GM12865 (cell line): ENCODE data around the gene SERAC1.

Experiments used
- DNase-seq: peaks from one replicate; pipeline ENCODE4 v3.0.0; 2010; ENCODE audit warnings: low read depth
- H3K4me3 ChIP-seq: 2 replicates; pipeline ENCODE4 v1.5.1; 2011; ENCODE audit warnings: mild to moderate bottlenecking, low read depth, low read length, control low read depth
- TF ChIP-seq, protein P1 (sequence below): IDR thresholded peaks from 2 replicates; pipeline ENCODE4 v1.5.1; 2011; ENCODE audit warnings: low read length, control low read depth, low read depth, inconsistent platforms; ENCODE audit not compliant: insufficient read depth; ENCODE audit errors: missing control alignments

Gene SERAC1

DNA sequence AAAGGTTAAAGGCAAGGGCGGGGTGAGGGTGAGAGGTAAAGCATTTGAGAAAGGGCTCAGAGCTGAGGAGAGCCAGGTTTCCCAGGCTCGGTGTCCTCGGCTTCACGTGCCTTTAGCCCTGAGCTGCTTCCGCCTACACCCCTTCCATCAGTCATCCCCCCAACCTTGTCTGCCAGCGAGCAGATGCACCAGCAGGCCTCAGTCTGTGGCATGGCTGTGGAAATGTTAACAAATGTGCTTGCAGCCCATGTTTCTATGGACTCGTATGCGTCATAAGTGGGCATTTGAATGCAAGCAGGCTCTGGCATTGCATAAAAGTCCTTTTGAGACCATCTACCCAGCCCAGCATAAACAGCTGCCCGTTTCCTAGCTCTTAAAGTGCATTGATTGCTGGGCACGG lies 97.5 kb downstream of the SERAC1 start:
- no peak overlapping the region for H3K4me3 ChIP-seq
- no peak for DNase-seq

DNA sequence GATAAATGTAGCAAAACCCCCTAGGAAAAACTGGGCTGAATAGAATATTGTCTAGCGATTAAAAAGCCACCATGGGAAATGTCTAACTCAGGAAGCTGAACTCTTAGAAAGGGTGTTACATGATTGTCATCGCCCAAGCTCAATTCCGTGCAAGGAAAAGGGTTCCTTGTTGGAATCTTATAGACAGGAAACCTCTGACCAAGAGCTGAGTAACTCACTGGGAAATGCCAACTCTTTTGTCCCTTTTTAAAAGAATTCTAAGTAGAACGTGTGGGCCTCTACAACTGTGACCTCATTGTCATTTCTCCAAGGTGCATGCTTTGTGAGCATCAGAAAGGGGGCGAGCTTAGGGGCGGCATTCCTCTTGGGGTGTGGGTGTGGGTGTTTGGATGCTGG lies 98.3 kb downstream of the SERAC1 start:
- no peak for DNase-seq
- TF ChIP-seq, protein P1, sequence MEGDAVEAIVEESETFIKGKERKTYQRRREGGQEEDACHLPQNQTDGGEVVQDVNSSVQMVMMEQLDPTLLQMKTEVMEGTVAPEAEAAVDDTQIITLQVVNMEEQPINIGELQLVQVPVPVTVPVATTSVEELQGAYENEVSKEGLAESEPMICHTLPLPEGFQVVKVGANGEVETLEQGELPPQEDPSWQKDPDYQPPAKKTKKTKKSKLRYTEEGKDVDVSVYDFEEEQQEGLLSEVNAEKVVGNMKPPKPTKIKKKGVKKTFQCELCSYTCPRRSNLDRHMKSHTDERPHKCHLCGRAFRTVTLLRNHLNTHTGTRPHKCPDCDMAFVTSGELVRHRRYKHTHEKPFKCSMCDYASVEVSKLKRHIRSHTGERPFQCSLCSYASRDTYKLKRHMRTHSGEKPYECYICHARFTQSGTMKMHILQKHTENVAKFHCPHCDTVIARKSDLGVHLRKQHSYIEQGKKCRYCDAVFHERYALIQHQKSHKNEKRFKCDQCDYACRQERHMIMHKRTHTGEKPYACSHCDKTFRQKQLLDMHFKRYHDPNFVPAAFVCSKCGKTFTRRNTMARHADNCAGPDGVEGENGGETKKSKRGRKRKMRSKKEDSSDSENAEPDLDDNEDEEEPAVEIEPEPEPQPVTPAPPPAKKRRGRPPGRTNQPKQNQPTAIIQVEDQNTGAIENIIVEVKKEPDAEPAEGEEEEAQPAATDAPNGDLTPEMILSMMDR = no peak
- no peak overlapping the region for H3K4me3 ChIP-seq

More for the DNA sequence above, 97.5 kb downstream of the SERAC1 start:
- TF ChIP-seq, protein P1 = no peak

DNA sequence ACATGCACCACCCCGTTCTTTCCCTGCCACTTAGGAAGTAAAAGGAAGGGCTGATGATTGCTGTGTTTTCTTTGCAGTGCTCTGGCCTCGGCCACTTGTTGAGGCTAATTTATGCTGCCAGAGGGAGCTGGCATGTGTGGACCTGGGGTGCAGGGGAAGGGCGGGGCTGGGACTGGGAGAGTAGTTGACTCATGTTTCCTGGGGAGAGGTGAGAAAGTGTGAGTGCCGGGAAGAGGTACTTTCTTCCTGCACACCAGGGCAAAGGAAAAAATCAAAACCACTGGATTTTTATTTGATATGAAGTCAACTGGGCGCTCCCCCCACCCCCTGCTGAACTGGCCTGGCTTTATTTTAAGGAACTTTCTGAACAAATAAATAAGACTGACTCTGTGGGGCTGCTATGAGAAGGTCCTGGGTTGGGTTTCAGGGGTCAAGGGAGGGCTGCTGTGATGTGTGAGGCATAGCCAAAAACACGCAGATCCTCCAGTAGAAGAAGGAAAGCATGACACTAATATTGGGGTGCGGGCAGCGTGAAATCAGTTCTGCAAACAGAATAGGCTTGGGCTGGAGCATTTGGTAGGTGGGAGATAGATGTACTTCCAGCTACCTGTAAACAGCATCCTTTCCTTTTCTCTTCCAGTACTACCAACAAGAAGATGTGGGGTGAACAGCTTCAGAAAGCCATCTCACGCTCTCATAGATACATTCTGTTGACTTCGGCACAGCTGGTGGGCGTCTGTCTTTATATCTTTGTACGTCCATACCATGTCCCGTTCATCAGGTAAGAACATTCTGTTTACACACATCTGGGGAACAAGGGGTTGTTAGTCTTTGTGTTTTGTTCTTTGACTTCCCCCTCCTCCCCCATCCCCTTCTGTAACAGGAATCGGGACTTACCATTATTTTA lies 98.9 kb downstream of the SERAC1 start:
- H3K4me3 ChIP-seq = no peak overlapping the region
- TF ChIP-seq, protein P1 = no peak
- DNase-seq = no peak

DNA sequence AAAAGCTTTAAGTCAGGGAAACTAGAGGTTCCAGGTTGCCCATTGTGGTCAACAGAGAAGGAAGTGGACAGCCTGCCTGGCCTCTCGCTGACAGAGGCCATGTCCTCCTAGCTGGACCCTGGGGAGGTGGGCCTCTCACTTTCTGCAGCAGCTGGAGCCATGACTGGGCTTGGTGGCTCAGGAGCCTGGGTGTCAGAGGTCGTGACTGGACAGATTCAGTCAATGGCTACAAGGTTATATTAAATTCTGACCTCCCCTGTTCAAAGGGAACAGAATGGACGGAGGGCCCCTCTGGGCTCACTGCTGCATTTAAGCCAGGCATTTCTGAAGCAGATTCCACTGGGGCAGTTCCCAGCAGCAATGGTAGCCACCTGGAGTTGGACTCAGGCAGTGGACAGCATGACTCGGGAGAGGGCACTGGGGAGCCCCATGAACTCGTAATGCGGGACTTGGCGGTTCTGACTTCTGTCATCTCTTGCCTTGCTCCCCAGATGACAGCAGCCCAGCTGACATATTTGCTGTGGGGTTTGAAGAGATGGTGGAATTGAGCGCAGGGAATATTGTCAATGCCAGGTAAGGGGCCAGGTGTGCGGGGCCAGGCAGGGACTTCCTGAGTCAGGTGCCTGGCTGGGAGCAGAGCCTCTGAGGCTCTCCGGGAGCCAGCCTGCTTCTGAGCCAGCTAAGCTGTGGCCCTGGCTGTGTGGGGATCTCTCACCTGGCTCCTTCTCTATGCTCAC lies 99.7 kb downstream of the SERAC1 start:
- no peak overlapping the region for H3K4me3 ChIP-seq
- TF ChIP-seq, protein P1 = no peak
- DNase-seq = no peak

DNA sequence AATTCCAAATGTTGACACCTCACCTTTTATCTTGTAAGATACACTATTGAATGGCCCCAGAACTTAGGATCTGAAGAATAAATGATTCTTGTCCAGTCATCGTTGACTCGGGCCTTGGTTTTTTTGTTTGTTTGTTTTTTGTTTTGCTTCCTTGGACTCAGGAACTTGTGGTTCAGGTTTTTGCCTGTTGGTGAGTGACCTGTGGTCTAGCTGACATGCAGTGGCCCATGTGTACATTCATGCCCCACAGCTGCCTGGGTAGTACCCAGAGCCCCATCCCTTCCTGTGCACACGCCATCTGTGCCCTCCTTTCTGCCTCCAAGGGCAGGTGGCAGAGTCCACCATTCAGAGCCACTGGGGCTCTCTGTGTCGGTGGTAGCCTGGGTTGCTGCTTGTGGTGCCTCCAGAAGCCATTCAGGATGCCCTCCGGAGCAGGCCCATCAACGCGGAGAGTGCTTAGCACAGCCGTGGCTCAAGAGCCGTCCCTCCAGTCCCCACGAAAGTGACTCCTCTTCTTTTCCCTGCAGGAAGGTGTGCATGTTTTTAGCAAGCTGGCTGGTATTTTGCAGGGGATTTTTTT lies 100.5 kb downstream of the SERAC1 start:
- TF ChIP-seq, protein P1 = no peak
- H3K4me3 ChIP-seq = no peak overlapping the region
- DNase-seq = no peak

DNA sequence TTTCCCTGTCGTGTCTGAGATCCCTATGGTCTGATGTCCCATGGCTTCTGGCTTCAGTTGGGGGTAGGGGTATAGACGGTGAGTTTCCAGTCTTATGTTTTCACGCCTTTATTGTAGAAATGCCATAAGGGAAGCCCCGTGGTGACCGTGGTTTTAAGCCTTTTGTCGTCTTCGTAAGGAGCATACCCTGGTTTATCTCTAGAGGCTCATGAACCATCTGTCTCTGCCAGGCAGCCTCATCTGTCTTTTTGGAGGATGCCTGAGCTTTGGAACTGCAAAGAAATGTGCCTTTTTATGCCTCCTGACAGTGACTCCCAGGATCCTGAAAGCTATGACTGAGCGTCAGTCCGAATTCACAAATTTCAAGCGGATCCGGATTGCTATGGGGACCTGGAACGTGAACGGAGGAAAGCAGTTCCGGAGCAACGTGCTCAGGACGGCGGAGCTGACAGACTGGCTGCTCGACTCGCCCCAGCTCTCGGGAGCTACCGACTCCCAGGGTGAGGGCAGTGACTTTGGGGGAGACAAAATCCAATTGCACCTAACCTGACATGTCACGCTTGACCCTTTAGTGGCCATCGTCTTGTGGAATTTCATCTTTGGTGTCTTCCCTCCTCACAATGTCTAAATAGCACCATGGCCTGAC lies 101.8 kb downstream of the SERAC1 start:
- H3K4me3 ChIP-seq = no peak overlapping the region
- TF ChIP-seq, protein P1 = no peak
- DNase-seq = no peak
